HepG2 (cell line): ENCODE measurements around the gene XRCC1. TPM values are rescaled to one million over a fixed set of nuclear protein-coding genes. Genes with fewer than 3 reads are reported as not detected.
A peak's percentile ranks its signal among the peaks of the same experiment; 100 is the strongest.

ENCODE experiments used
- DNMT1 ChIP-seq: sonication (generic); formaldehyde crosslinking; IDR thresholded peaks from 2 replicates; pipeline ENCODE4 v1.5.1; 2020; ENCODE audit warnings: mild to moderate bottlenecking, missing genetic modification reagents
- GATAD2A ChIP-seq: IDR thresholded peaks from 2 replicates; pipeline ENCODE4 v1.6.1; 2016
- GTF2F1 ChIP-seq: fragments of 150-350 bp; IDR thresholded peaks from 2 replicates; pipeline ENCODE4 v1.6.1; 2014; ENCODE audit warnings: low read length
- MZF1 ChIP-seq: sonication (generic); formaldehyde crosslinking; IDR thresholded peaks from 2 replicates; pipeline ENCODE4 v1.8.1; 2023; ENCODE audit warnings: mild to moderate bottlenecking, missing genetic modification reagents, borderline replicate concordance
- NCOA1 ChIP-seq: sonication (generic); formaldehyde crosslinking; IDR thresholded peaks from 2 replicates; pipeline ENCODE4 v1.9.0; 2021; ENCODE audit warnings: missing genetic modification reagents
- PCBP2 ChIP-seq: fragments of 200-400 bp; formaldehyde crosslinking; optimal IDR thresholded peaks from 2 replicates; pipeline ENCODE3; 2018; ENCODE audit warnings: low read length, low read depth; ENCODE audit not compliant: poor library complexity, severe bottlenecking
- RBFOX2 ChIP-seq: fragments of 200-400 bp; formaldehyde crosslinking; IDR thresholded peaks from 2 replicates; pipeline ENCODE4 v1.6.1; 2017; ENCODE audit warnings: low read depth, mild to moderate bottlenecking, low read length
- RBM39 ChIP-seq: fragments of 200-400 bp; formaldehyde crosslinking; IDR thresholded peaks from one replicate; pipeline ENCODE4 v1.6.1; 2018; ENCODE audit warnings: antibody characterized with exemption, mild to moderate bottlenecking, low read depth, low read length; ENCODE audit not compliant: poor library complexity, severe bottlenecking
- TFDP2 ChIP-seq: sonication (generic); formaldehyde crosslinking; IDR thresholded peaks from 2 replicates; pipeline ENCODE4 v1.4.0; 2020; ENCODE audit warnings: missing genetic modification reagents
- U2AF2 ChIP-seq: fragments of 200-400 bp; formaldehyde crosslinking; IDR thresholded peaks from 2 replicates; pipeline ENCODE4 v1.6.1; 2017; ENCODE audit warnings: low read depth, mild to moderate bottlenecking, low read length
- ZBTB39 ChIP-seq: sonication (generic); formaldehyde crosslinking; IDR thresholded peaks from 2 replicates; pipeline ENCODE4 v1.5.0; 2020; ENCODE audit warnings: missing genetic modification reagents
- ZNF234 ChIP-seq: sonication (generic); formaldehyde crosslinking; conservative IDR thresholded peaks from 2 replicates; pipeline ENCODE4 v1.5.1; 2020; ENCODE audit warnings: mild to moderate bottlenecking, missing genetic modification reagents
- ZNF274 ChIP-seq: sonication (generic); formaldehyde crosslinking; IDR thresholded peaks from 2 replicates; pipeline ENCODE4 v1.5.1; 2020; ENCODE audit warnings: mild to moderate bottlenecking, missing genetic modification reagents
- ZNF296 ChIP-seq: sonication (generic); formaldehyde crosslinking; conservative IDR thresholded peaks from 2 replicates; pipeline ENCODE4 v1.5.0; 2020; ENCODE audit warnings: mild to moderate bottlenecking, missing genetic modification reagents
- ZNF382 ChIP-seq: sonication (generic); formaldehyde crosslinking; IDR thresholded peaks from 2 replicates; pipeline ENCODE4 v1.5.0; 2020; ENCODE audit warnings: missing genetic modification reagents, mild to moderate bottlenecking, borderline replicate concordance
- ZNF576 ChIP-seq: sonication (generic); formaldehyde crosslinking; IDR thresholded peaks from 2 replicates; pipeline ENCODE4 v1.4.0; 2020; ENCODE audit warnings: mild to moderate bottlenecking, missing genetic modification reagents
- ZNF782 ChIP-seq: sonication (generic); formaldehyde crosslinking; IDR thresholded peaks from 2 replicates; pipeline ENCODE4 v1.4.0; 2020; ENCODE audit warnings: missing genetic modification reagents, mild to moderate bottlenecking, borderline replicate concordance
- ZNF788 ChIP-seq: sonication (generic); formaldehyde crosslinking; IDR thresholded peaks from 2 replicates; pipeline ENCODE4 v1.5.0; 2020; ENCODE audit warnings: mild to moderate bottlenecking, missing genetic modification reagents, borderline replicate concordance
- ZNF839 ChIP-seq: sonication (generic); formaldehyde crosslinking; IDR thresholded peaks from 2 replicates; pipeline ENCODE4 v1.4.0; 2020; ENCODE audit warnings: missing genetic modification reagents, mild to moderate bottlenecking, borderline replicate concordance
- ZZZ3 ChIP-seq: sonication (generic); formaldehyde crosslinking; IDR thresholded peaks from 2 replicates; pipeline ENCODE4 v1.4.0; 2020; ENCODE audit warnings: missing genetic modification reagents, mild to moderate bottlenecking, borderline replicate concordance
- polyA plus RNA-seq, 8 experiments: library from polyadenylated mRNA; depleted of rRNA in 3 of 8; stranded (reverse) in 7 of 8; unstranded in 1 of 8; fragments of >200 nt; fragmentation: Illumina TruSeq in 4 of 8; extraction: Trizol in 4 of 8; gene quantifications; 2 replicates each; pipeline versions ENCODE4 v1.2.1 to v1.2.3, GENCODE V29; 2011 to 2016; ENCODE audit warnings: low read depth in 4 of 8, missing spikeins in 1 of 8, mixed read lengths in 1 of 8; ENCODE audit not compliant: insufficient read depth in 1 of 8
- total RNA-seq, 5 experiments: library from RNA; depleted of rRNA; stranded (reverse); fragments of >200 nt; fragmentation: Illumina TruSeq; extraction: Trizol; gene quantifications; 2 replicates each; pipeline ENCODE4 v1.2.3, GENCODE V29; 2016; ENCODE audit warnings: low read depth in 1 of 5
- TF ChIP-seq, protein P1 (sequence below): sonication (generic); formaldehyde crosslinking; IDR thresholded peaks from 2 replicates; pipeline ENCODE4 v1.8.0; 2022; ENCODE audit warnings: mild to moderate bottlenecking, missing genetic modification reagents, moderate library complexity
- TF ChIP-seq, protein P2 (sequence below): IDR thresholded peaks from 2 replicates; pipeline ENCODE4 v1.6.1; 2012; ENCODE audit warnings: low read length, improper control_type of control experiment

Gene XRCC1
- total and polyA plus RNA-seq, 2 of the 13 experiments (the other 11 are each of a cell fraction or from before 2014, with no cell fraction given): 24.7 to 26.3 TPM

DNA sequence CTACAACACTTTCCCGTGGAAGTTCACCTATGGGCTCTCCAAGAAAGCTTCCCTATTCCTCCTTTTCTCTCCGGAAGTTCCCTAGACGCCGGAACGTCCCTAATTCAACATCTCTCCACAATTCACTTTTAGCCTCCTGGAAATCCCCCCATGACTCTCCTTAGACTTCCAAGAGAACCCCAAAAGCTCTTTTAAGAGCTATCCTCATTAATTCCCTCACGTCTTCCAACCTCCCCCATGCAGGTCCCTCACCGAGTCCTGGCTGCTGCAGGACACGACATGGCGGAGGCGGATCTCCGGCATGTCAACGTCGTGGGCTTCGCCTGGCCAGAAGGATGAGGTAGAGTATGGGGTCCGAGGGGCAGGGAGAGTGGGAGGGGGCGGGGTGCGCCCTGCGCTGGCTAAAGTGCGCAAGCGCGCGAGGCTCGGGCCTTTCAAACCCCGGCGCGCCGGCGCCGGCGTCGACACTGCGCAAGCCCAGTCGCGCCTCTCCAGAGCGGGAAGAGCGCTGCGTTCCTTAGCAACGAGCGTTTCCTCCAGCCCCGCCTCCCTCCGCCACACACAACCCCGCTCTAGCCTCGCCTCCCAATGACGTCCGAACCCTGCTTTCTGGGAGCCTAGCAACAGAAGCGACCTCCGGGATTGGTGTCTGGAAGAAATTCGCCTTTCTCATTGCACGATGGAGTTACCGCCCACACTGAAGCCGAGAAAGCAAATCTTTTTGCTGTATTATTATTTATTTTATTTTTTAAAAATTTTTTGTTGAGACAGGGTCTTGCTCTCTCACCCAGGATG lies at the start of gene XRCC1, which contains the start of gene PINLYP (continued):
- TF ChIP-seq ZNF296 (CRISPR knock-in tag) (no peak), PCBP2 (no peak), NCOA1 (CRISPR knock-in tag) (no peak), ZNF234 (CRISPR knock-in tag) (no peak), ZNF382 (CRISPR knock-in tag) (no peak), GATAD2A (CRISPR knock-in tag) (no peak), ZZZ3 (CRISPR knock-in tag) (no peak), GTF2F1 (no peak), TFDP2 (CRISPR knock-in tag) (peak; percentile 90), RBM39 (no peak), ZBTB39 (CRISPR knock-in tag) (no peak), ZNF576 (CRISPR knock-in tag) (no peak), MZF1 (CRISPR knock-in tag) (no peak), ZNF782 (CRISPR knock-in tag) (no peak), ZNF788 (CRISPR knock-in tag) (no peak), RBFOX2 (peak; percentile 56), ZNF274 (CRISPR knock-in tag) (no peak), DNMT1 (no peak), U2AF2 (no peak), ZNF839 (no peak)
- TF ChIP-seq, protein P1, sequence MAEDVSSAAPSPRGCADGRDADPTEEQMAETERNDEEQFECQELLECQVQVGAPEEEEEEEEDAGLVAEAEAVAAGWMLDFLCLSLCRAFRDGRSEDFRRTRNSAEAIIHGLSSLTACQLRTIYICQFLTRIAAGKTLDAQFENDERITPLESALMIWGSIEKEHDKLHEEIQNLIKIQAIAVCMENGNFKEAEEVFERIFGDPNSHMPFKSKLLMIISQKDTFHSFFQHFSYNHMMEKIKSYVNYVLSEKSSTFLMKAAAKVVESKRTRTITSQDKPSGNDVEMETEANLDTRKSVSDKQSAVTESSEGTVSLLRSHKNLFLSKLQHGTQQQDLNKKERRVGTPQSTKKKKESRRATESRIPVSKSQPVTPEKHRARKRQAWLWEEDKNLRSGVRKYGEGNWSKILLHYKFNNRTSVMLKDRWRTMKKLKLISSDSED (CRISPR knock-in tag): no peak
- TF ChIP-seq, protein P2, sequence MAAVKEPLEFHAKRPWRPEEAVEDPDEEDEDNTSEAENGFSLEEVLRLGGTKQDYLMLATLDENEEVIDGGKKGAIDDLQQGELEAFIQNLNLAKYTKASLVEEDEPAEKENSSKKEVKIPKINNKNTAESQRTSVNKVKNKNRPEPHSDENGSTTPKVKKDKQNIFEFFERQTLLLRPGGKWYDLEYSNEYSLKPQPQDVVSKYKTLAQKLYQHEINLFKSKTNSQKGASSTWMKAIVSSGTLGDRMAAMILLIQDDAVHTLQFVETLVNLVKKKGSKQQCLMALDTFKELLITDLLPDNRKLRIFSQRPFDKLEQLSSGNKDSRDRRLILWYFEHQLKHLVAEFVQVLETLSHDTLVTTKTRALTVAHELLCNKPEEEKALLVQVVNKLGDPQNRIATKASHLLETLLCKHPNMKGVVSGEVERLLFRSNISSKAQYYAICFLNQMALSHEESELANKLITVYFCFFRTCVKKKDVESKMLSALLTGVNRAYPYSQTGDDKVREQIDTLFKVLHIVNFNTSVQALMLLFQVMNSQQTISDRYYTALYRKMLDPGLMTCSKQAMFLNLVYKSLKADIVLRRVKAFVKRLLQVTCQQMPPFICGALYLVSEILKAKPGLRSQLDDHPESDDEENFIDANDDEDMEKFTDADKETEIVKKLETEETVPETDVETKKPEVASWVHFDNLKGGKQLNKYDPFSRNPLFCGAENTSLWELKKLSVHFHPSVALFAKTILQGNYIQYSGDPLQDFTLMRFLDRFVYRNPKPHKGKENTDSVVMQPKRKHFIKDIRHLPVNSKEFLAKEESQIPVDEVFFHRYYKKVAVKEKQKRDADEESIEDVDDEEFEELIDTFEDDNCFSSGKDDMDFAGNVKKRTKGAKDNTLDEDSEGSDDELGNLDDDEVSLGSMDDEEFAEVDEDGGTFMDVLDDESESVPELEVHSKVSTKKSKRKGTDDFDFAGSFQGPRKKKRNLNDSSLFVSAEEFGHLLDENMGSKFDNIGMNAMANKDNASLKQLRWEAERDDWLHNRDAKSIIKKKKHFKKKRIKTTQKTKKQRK: no peak
